HCT116 (cell line): ENCODE measurements around the gene UBE3C. TPM values are rescaled to one million over a fixed set of nuclear protein-coding genes. Genes with fewer than 3 reads are reported as not detected.

Source experiments
- ATAC-seq: fragments of 200-7000 bp; cut with Tn5 transposase; 2 replicates; pipeline ENCODE4 v1.9.1; 2020; ENCODE audit warnings: mild to moderate bottlenecking, moderate library complexity
- BruUV-seq: library from RNA; stranded (reverse); fragments of 400-500 nt; replicated peaks from 2 replicates; lab custom pipeline; 2021; lab: Mats Ljungman, UMichigan
- CTCF ChIA-PET: fragments of 300-600 bp; sonication (Branson Sonifier 250); formaldehyde crosslinking; loops from one replicate; lab custom pipeline; 2021; ENCODE audit warnings: antibody characterized with exemption; lab: Charles Lee
- POLR2A ChIA-PET: fragments of 300-600, 350-600 bp; sonication (Branson Sonifier 250); formaldehyde crosslinking; loops from one replicate; lab custom pipeline; 2021; ENCODE audit warnings: antibody characterized with exemption; lab: Charles Lee
- RAD21 ChIA-PET, 2 experiments: fragments of 300-600 bp; sonication (Branson Sonifier 250); formaldehyde crosslinking; loops; one replicate each; lab custom pipeline; 2023; ENCODE audit warnings: low total read pairs in 2 of 2; ENCODE audit not compliant: uncharacterized antibody in 2 of 2, unreplicated experiment in 2 of 2, low non-redundant PET in 1 of 2; lab: Charles Lee
- DNase-seq: peaks from one replicate; pipeline ENCODE4 v3.0.0-alpha.2; 2010; ENCODE audit warnings: low read depth, low spot score
- H2AFZ ChIP-seq: fragments of 200-600 bp; shearing (Covaris generic), sonication (generic); 2 replicates; pipeline ENCODE4 v1.6.1; 2017; ENCODE audit warnings: low read depth, mixed run types, mixed read lengths, antibody characterized with exemption, low read length; ENCODE audit not compliant: poor library complexity, severe bottlenecking
- H3K27ac ChIP-seq: 2 replicates; pipeline ENCODE4 v1.5.1; 2012; ENCODE audit warnings: low read depth, low read length
- H3K27me3 ChIP-seq: fragments of 200-600 bp; sonication (generic); 2 replicates; pipeline ENCODE4 v1.6.1; 2016; ENCODE audit warnings: mixed run types, low read length, mixed read lengths; ENCODE audit not compliant: insufficient read depth
- H3K36me3 ChIP-seq, 2 experiments: fragments of 200-500 bp in 1 of 2; fragments of 200-600 bp in 1 of 2; sonication (Bioruptor generic) in 1 of 2; sonication (generic) in 1 of 2; 2 replicates each; pipeline versions ENCODE4 v1.5.1 to v1.6.1; 2014 to 2016; ENCODE audit warnings: low read length in 2 of 2, inconsistent platforms in 1 of 2, mixed read lengths in 1 of 2, mixed run types in 1 of 2; ENCODE audit not compliant: insufficient read depth in 2 of 2, control insufficient read depth in 1 of 2
- H3K4me1 ChIP-seq, 2 experiments: fragments of 200-600 bp in 1 of 2; sonication (generic) in 1 of 2; 2 replicates each; pipeline versions ENCODE4 v1.5.1 to v1.6.1; 2012 to 2017; ENCODE audit warnings: low read length in 2 of 2, inconsistent platforms in 1 of 2, mild to moderate bottlenecking in 1 of 2, mixed read lengths in 1 of 2, mixed run types in 1 of 2, moderate library complexity in 1 of 2; ENCODE audit not compliant: insufficient read depth in 2 of 2, control insufficient read depth in 1 of 2
- H3K4me2 ChIP-seq: fragments of 200-600 bp; sonication (generic); 2 replicates; pipeline ENCODE4 v1.6.1; 2017; ENCODE audit warnings: mixed run types, low read length, mixed read lengths
- H3K4me3 ChIP-seq, 2 experiments: fragments of 200-600 bp in 1 of 2; sonication (generic) in 1 of 2; replicated peaks in 1 of 2; 2 replicates each; pipeline ENCODE4 v1.5.1; 2011 to 2016; ENCODE audit warnings: low read length in 2 of 2, control low read depth in 1 of 2, low read depth in 1 of 2, mild to moderate bottlenecking in 1 of 2, mixed read lengths in 1 of 2, mixed run types in 1 of 2
- H3K79me2 ChIP-seq: fragments of 200-600 bp; sonication (generic); 2 replicates; pipeline ENCODE4 v1.6.1; 2017; ENCODE audit warnings: mild to moderate bottlenecking, mixed run types, low read length, moderate library complexity, mixed read lengths; ENCODE audit not compliant: insufficient read depth
- H3K9ac ChIP-seq: fragments of 200-600 bp; sonication (generic); 2 replicates; pipeline ENCODE4 v1.6.1; 2016; ENCODE audit warnings: low read length, mixed read lengths
- H3K9me2 ChIP-seq: fragments of 200-600 bp; sonication (generic), shearing (Covaris generic); 2 replicates; pipeline ENCODE4 v1.6.1; 2017; ENCODE audit warnings: mixed run types, mild to moderate bottlenecking, moderate library complexity; ENCODE audit not compliant: insufficient read depth
- H3K9me3 ChIP-seq, 2 experiments: fragments of 200-500 bp in 1 of 2; fragments of 200-600 bp in 1 of 2; sonication (Bioruptor generic) in 1 of 2; sonication (generic) in 1 of 2; 2 replicates each; pipeline ENCODE4 v1.6.1; 2014 to 2017; ENCODE audit warnings: low read length in 2 of 2, mixed read lengths in 2 of 2, inconsistent platforms in 1 of 2, low read depth in 1 of 2, mild to moderate bottlenecking in 1 of 2, mixed run types in 1 of 2, moderate library complexity in 1 of 2; ENCODE audit not compliant: control insufficient read depth in 1 of 2, insufficient read depth in 1 of 2
- H4K20me1 ChIP-seq: fragments of 200-600 bp; sonication (generic), shearing (Covaris generic); 2 replicates; pipeline ENCODE4 v1.6.1; 2017; ENCODE audit warnings: mixed run types, mild to moderate bottlenecking, moderate library complexity; ENCODE audit not compliant: insufficient read depth
- CBX3 ChIP-seq: IDR thresholded peaks from 2 replicates; pipeline ENCODE4 v1.6.1; 2012; ENCODE audit warnings: low read depth
- CEBPB ChIP-seq: IDR thresholded peaks from 2 replicates; pipeline ENCODE4 v1.6.1; 2012; ENCODE audit warnings: low read depth
- EZH2phosphoT487 ChIP-seq: fragments of 200-600 bp; IDR thresholded peaks from 2 replicates; pipeline ENCODE4 v1.6.1; 2018; ENCODE audit warnings: antibody characterized with exemption, borderline replicate concordance
- FOSL1 ChIP-seq: IDR thresholded peaks from 2 replicates; pipeline ENCODE4 v1.6.1; 2012; ENCODE audit warnings: low read depth
- RAD21 ChIP-seq: IDR thresholded peaks from 2 replicates; pipeline ENCODE4 v1.6.1; 2012; ENCODE audit warnings: low read depth, mild to moderate bottlenecking
- SIN3A ChIP-seq: IDR thresholded peaks from 2 replicates; pipeline ENCODE4 v1.6.1; 2012; ENCODE audit warnings: low read depth
- SP1 ChIP-seq: IDR thresholded peaks from 2 replicates; pipeline ENCODE4 v1.6.1; 2012; ENCODE audit warnings: low read depth
- SRF ChIP-seq: IDR thresholded peaks from 2 replicates; pipeline ENCODE4 v1.6.1; 2012; ENCODE audit warnings: low read depth
- ZBTB33 ChIP-seq: IDR thresholded peaks from 2 replicates; pipeline ENCODE4 v1.6.1; 2011; ENCODE audit warnings: mild to moderate bottlenecking, low read length, moderate library complexity; ENCODE audit not compliant: insufficient replicate concordance; ENCODE audit errors: extremely low read depth
- intact Hi-C: fragments of 100-400 bp; cut with micrococcal nuclease; formaldehyde crosslinking; loops from 2 replicates; pipeline ENCODE4 v1.10.0; 2022
- total RNA-seq: library from RNA; stranded (reverse); gene quantifications from one replicate; pipeline ENCODE4 v1.2.1, GENCODE V29; 2021; ENCODE audit not compliant: unreplicated experiment
- TF ChIP-seq, protein P1 (sequence below), 3 experiments: fragments of 200-600 bp in 1 of 3; sonication (generic) in 1 of 3; IDR thresholded peaks in 2 of 3; conservative IDR thresholded peaks in 1 of 3; 2 replicates each; pipeline ENCODE4 v1.5.1; 2012 to 2017; ENCODE audit warnings: low read depth in 2 of 3, low read length in 2 of 3, antibody characterized with exemption in 1 of 3, borderline replicate concordance in 1 of 3, control low read depth in 1 of 3, mild to moderate bottlenecking in 1 of 3, mixed read lengths in 1 of 3, mixed run types in 1 of 3, moderate library complexity in 1 of 3; ENCODE audit not compliant: insufficient read depth in 1 of 3

The UBE3C gene
- total RNA-seq, 1 experiment from 2014 or later, result 68.3 TPM

GRCh38 chr7:157097056-157097329 lies 41.7 kb upstream of the UBE3C start:
- TF ChIP-seq RAD21 (no peak), ZBTB33 (no peak), FOSL1 (no peak), SRF (no peak), EZH2phosphoT487 (no peak), SP1 (no peak), CEBPB (no peak), CBX3 (no peak), SIN3A (no peak)
- TF ChIP-seq, protein P1, sequence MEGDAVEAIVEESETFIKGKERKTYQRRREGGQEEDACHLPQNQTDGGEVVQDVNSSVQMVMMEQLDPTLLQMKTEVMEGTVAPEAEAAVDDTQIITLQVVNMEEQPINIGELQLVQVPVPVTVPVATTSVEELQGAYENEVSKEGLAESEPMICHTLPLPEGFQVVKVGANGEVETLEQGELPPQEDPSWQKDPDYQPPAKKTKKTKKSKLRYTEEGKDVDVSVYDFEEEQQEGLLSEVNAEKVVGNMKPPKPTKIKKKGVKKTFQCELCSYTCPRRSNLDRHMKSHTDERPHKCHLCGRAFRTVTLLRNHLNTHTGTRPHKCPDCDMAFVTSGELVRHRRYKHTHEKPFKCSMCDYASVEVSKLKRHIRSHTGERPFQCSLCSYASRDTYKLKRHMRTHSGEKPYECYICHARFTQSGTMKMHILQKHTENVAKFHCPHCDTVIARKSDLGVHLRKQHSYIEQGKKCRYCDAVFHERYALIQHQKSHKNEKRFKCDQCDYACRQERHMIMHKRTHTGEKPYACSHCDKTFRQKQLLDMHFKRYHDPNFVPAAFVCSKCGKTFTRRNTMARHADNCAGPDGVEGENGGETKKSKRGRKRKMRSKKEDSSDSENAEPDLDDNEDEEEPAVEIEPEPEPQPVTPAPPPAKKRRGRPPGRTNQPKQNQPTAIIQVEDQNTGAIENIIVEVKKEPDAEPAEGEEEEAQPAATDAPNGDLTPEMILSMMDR (IDR thresholded peaks at IDR 0.05 in 2 of 3, conservative IDR thresholded peaks at IDR 0.05 in 1 of 3; ENCODE audit: borderline replicate concordance in 1 of 3, insufficient read depth in 1 of 3, low read depth in 2 of 3, low read length in 2 of 3), result no peak
- Histone ChIP-seq H3K4me3 (no peak overlapping the region), H2AFZ (no peak overlapping the region), H3K9me3 (peaks cover 0 to 9% of the 10 kb centered on the region in 2 experiments; a peak in 1 of 4 replicates), H3K27ac (no peak overlapping the region), H3K9me2 (no peaks in the 10 kb centered on the region), H3K4me2 (no peak overlapping the region), H3K36me3 (no peaks in the 10 kb centered on the region), H3K9ac (no peak overlapping the region), H4K20me1 (no peaks in the 10 kb centered on the region), H3K27me3 (no peaks in the 10 kb centered on the region), H3K79me2 (no peaks in the 10 kb centered on the region), H3K4me1 (no peaks in the 10 kb centered on the region)
- intact Hi-C loops, result no loop called here
- ChIA-PET POLR2A (no interaction called here), RAD21 (no interaction called here), CTCF (no interaction called here)
- ATAC-seq (no peak), DNase-seq (no peak)
- BruUV-seq, result no TSS peak
